D721Med (cell line): Measurements from ENCODE around the gene KLHL7.

Experiments
- DNase-seq: peaks from one replicate; pipeline ENCODE4 v3.0.0; 2011; ENCODE audit warnings: low spot score; ENCODE audit not compliant: insufficient read length
- FAIRE-seq: peaks from 2 replicates; lab custom pipeline; 2011; peaks lifted over from hg19 to GRCh38; lab: Jason Lieb, UNC
- CTCF ChIP-seq: IDR thresholded peaks from 2 replicates; pipeline ENCODE4 v1.5.1; 2012; ENCODE audit warnings: mild to moderate bottlenecking, control low read depth; ENCODE audit not compliant: insufficient read depth; ENCODE audit errors: missing control alignments

Gene KLHL7

GRCh38 chr7:23106823-23107663 is 1.5 kb downstream of the KLHL7 start:
- TF ChIP-seq CTCF = no peak
- DNase-seq (no peak), FAIRE-seq (no peak)

DNA sequence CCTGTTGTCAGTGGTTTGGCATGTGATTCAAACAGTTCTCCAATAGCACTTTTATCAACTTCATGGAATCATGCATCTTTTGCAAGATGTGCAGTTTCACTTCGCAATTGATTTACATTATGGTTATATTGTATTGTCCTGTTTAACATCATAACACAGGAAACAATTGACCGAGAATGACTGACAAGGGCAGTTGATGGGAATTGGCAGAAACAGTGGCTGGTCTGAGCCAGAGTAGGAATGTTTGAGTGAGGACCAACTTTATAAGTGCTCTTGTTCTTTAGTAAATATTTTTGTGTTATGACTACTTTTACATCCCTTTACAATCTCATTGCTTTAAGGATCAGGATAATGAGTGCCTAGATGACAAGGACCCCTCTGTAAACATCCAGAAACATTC is 2.2 kb downstream of the KLHL7 start:
- DNase-seq (no peak), FAIRE-seq (no peak)
- no peak for TF ChIP-seq CTCF

DNA sequence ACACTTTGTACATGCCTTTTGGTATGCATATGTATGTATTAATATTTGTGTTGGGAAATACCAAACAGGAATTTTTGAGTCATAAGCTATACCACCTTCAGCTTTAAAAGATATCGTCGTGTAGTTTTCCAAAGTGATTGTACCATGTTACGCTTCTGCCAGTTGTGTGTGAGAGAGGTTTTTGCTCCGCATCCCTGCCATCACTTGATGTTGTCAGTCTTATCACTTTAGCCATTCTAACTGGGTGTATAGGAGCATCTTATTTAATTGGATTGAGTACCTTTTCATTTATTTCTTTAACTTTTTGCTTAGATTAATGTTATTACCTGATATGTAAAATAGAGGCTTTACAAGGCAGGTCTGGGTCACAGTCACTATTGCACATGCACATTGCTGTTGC is 3.4 kb downstream of the KLHL7 start:
- no peak for FAIRE-seq
- DNase-seq = no peak
- no peak for TF ChIP-seq CTCF

DNA sequence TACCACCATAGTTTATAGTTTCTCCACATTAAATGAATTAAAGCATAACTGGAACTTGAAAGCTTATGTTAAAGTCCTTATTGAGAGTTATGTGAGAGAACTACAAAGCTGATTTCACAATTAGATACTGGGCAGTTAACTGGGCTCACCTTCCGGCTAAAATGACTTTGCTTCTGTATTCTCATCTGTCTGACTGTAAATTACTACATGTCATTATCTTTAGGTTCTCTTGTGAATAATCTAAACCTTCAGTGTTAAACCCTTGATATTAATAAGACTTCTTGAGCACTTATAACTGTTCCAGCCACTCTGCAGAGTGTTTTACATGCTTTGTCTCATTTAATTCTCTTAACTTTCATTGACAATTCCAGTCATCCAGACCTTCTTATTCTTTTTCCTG is 3.9 kb downstream of the KLHL7 start:
- DNase-seq (no peak), FAIRE-seq (no peak)
- no peak for TF ChIP-seq CTCF

DNA sequence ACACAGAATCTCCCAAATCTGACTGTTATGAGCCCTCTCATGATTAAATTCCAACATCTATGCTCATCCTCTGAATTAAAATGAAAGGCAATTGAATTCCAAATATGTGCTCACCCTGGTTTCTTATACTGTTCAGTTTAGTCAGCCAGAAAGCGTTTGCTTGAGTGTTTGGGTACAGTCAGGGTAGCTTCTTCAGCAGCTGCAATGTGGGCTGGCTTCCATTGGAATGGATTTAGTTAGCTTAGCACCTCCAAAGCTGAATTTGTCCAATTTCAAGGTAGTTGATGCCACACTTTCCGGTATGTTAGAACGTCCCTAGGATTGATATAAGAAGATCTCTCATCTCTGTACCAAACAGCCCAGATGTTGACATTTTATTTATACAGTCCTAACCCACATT is 9.3 kb downstream of the KLHL7 start:
- TF ChIP-seq CTCF = no peak

DNA sequence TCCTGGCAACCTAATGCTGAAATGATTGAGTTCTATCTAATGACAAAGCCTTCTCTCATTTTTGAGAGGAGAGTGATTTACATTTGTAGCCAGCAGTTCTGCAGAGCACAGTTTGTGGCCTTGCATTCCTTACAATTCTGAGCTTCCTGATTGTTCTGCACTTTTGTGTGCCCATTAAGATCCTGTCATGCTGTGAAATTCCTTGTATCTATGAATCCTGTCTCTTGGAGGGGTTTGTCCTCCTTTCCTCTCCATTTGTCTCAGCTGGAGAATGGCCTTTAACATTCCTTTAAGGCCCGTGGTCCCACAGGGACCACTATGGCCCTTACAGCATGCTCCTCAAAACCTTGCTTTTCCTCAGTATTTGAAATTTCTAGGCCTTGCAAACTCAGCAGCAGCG is 10.4 kb downstream of the KLHL7 start:
- DNase-seq (no peak), FAIRE-seq (no peak)
- no peak for TF ChIP-seq CTCF

More for the DNA sequence above, 9.3 kb downstream of the KLHL7 start:
- FAIRE-seq (no peak), DNase-seq (no peak)

DNA sequence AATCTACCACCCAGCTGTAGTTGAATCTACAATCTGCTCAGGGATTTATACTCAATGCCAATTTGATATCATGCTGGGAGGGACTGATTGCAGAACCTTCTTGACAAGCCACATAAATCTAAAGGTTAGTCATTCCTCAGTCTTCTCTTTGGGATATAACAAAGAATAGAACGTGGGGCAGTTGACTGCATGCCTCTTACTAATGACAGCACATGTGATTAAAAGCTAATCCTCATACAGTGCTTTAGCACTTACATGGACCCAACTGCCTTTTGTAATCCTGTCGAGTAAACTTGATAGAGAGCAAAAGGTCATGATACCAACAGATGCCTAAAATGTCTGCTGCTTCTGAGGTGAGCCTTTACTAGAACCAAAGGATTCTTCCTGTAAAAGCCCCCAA is 12.3 kb downstream of the KLHL7 start:
- DNase-seq (peak; percentile 26), FAIRE-seq (peak; percentile 94)
- no peak for TF ChIP-seq CTCF
